Measurements from ENCODE around the gene KIF13A.

KIF13A gene

GRCh38 chr6:17886891-17887290 lies 100.5 kb downstream of the KIF13A start:
- FAIRE-seq (no peak), DNase-seq (ENCODE audit: insufficient read length, low spot score) (no peak)
- TF ChIP-seq CTCF (IDR thresholded peaks at IDR 0.05; ENCODE audit: insufficient read depth, missing control alignments), result no peak

- DNase-seq (ENCODE audit: insufficient read length, low spot score) (no peak), FAIRE-seq (no peak)
- TF ChIP-seq CTCF (IDR thresholded peaks at IDR 0.05; ENCODE audit: insufficient read depth, missing control alignments), result no peak
These were observed 101.4 kb downstream of the KIF13A start for GRCh38 chr6:17885889-17886576.

- DNase-seq (ENCODE audit: insufficient read length, low spot score), result no peak
- TF ChIP-seq CTCF (IDR thresholded peaks at IDR 0.05; ENCODE audit: insufficient read depth, missing control alignments), result no peak
- no peak for FAIRE-seq
These were observed 102.6 kb downstream of the KIF13A start for GRCh38 chr6:17884498-17885478.

- FAIRE-seq, result no peak
- no peak for TF ChIP-seq CTCF (IDR thresholded peaks at IDR 0.05; ENCODE audit: insufficient read depth, missing control alignments)
These were observed 103.6 kb downstream of the KIF13A start for GRCh38 chr6:17883665-17884497.

GRCh38 chr6:17881085-17881858 lies 106.2 kb downstream of the KIF13A start:
- FAIRE-seq, result no peak
- no peak for TF ChIP-seq CTCF (IDR thresholded peaks at IDR 0.05; ENCODE audit: insufficient read depth, missing control alignments)
- DNase-seq (ENCODE audit: insufficient read length, low spot score), result no peak

More at GRCh38 chr6:17883665-17884497, 103.6 kb downstream of the KIF13A start:
- no peak for DNase-seq (ENCODE audit: insufficient read length, low spot score)

- no peak for DNase-seq (ENCODE audit: insufficient read length, low spot score)
- no peak for FAIRE-seq
- TF ChIP-seq CTCF (IDR thresholded peaks at IDR 0.05; ENCODE audit: insufficient read depth, missing control alignments), result no peak
These were observed 108.3 kb downstream of the KIF13A start for GRCh38 chr6:17879184-17879583.

All from D721Med (cell line).